RCC 7860 (cell line): Measurements from ENCODE around the gene PPA2.
"Not testable (repeated sequence)": the region's sequence is repeated elsewhere in the genome, so short reads cannot be mapped to it uniquely, and the experiment has no call there.

Source experiments
- DNase-seq: peaks from one replicate; pipeline ENCODE4 v3.0.0-alpha.2; 2015; ENCODE audit warnings: low spot score
- FAIRE-seq: peaks from 2 replicates; lab custom pipeline; 2012; peaks lifted over from hg19 to GRCh38; lab: Jason Lieb, UNC

PPA2 gene

GRCh38 chr4:105473324-105474098 lies at the start of gene PPA2:
Gene PPA2, minus strand, starts transcription at chr4:105474062. Its CDS starts 12 bp downstream, at chr4:105474050.
- DNase-seq (peak; percentile 63), FAIRE-seq (no peak)

- peak; percentile 30 for DNase-seq
Observed at GRCh38 chr4:105520819-105521790, 47.2 kb upstream of the PPA2 start.

GRCh38 chr4:105510245-105510644 lies 36.4 kb upstream of the PPA2 start:
- DNase-seq (no peak), FAIRE-seq (no peak)

More at GRCh38 chr4:105520819-105521790, 47.2 kb upstream of the PPA2 start:
- FAIRE-seq, result peak; percentile 42

GRCh38 chr4:105509714-105510113 lies 35.9 kb upstream of the PPA2 start:
- DNase-seq (no peak), FAIRE-seq (no peak)

- DNase-seq, result no peak
- no peak for FAIRE-seq
Observed at GRCh38 chr4:105509291-105509690, 35.4 kb upstream of the PPA2 start.

- FAIRE-seq (no peak), DNase-seq (no peak)
Observed at GRCh38 chr4:105504744-105505143, 30.9 kb upstream of the PPA2 start.

- FAIRE-seq (no peak), DNase-seq (no peak)
Observed at GRCh38 chr4:105503484-105503883, 29.6 kb upstream of the PPA2 start.

- DNase-seq, result no peak
- no peak for FAIRE-seq
Observed at GRCh38 chr4:105496899-105497298, 23.0 kb upstream of the PPA2 start.

GRCh38 chr4:105495667-105496066 lies 21.8 kb upstream of the PPA2 start:
- no peak for DNase-seq
- no peak for FAIRE-seq

- no peak for FAIRE-seq
- no peak for DNase-seq
Observed at GRCh38 chr4:105490523-105490922, 16.7 kb upstream of the PPA2 start.

- DNase-seq (no peak), FAIRE-seq (no peak)
Observed at GRCh38 chr4:105483840-105484239, 10.0 kb upstream of the PPA2 start.

GRCh38 chr4:105474099-105474518 lies 247 bp upstream of the PPA2 start:
- DNase-seq (peak; percentile 60), FAIRE-seq (no peak)

- DNase-seq (no peak), FAIRE-seq (no peak)
Observed at GRCh38 chr4:105472871-105473323, 965 bp downstream of the PPA2 start.

GRCh38 chr4:105471566-105472176 lies 2.2 kb downstream of the PPA2 start:
- FAIRE-seq (peak; percentile 28), DNase-seq (peak; percentile 47)

- DNase-seq, result no peak
- FAIRE-seq, result no peak
Observed at GRCh38 chr4:105470766-105471165, 3.1 kb downstream of the PPA2 start.

GRCh38 chr4:105469736-105470135 lies 4.1 kb downstream of the PPA2 start:
- DNase-seq, result no peak
- no peak for FAIRE-seq

- DNase-seq, result no peak
- no peak for FAIRE-seq
Observed at GRCh38 chr4:105466580-105466979, 7.3 kb downstream of the PPA2 start.

- DNase-seq, FAIRE-seq: not testable (repeated sequence)
Observed at GRCh38 chr4:105464563-105464962, 9.3 kb downstream of the PPA2 start.

GRCh38 chr4:105462576-105462975 lies 11.3 kb downstream of the PPA2 start:
- DNase-seq (no peak), FAIRE-seq (no peak)

GRCh38 chr4:105461621-105462382 lies 12.1 kb downstream of the PPA2 start:
- no peak for DNase-seq
- no peak for FAIRE-seq
